Heart right ventricle (tissue), 16 donors: ENCODE data around the gene ATXN1. TPM values are rescaled to one million over a fixed set of nuclear protein-coding genes. Genes with fewer than 3 reads are reported as not detected.

Experiments used
- ATAC-seq, 8 donors: fragments of 200-7000 bp; cut with Tn5 transposase; one replicate each; pipeline ENCODE4 v1.9.1; 2020; ENCODE audit warnings: mild to moderate bottlenecking in 8 of 8, moderate library complexity in 8 of 8, moderate number of reproducible peaks in 1 of 8
- DNase-seq, 2 donors: peaks; one replicate each; pipeline ENCODE4 v3.0.0-alpha.2; 2020
- H3K27ac ChIP-seq, 10 donors: fragments of 200-600 bp; sonication (generic) in 2 of 10; one replicate each; pipeline versions ENCODE4 v1.5.0 to v1.8.0; 2020 to 2022; ENCODE audit warnings: mild to moderate bottlenecking in 3 of 10
- H3K27me3 ChIP-seq, 7 donors: fragments of 200-600 bp; one replicate each; pipeline ENCODE4 v1.8.0; 2021 to 2022; ENCODE audit warnings: mild to moderate bottlenecking in 2 of 7
- H3K36me3 ChIP-seq, 9 donors: fragments of 200-600 bp; sonication (generic) in 1 of 9; one replicate each; pipeline versions ENCODE4 v1.5.0 to v1.8.0; 2020 to 2022; ENCODE audit warnings: mild to moderate bottlenecking in 2 of 9
- H3K4me1 ChIP-seq, 9 donors: fragments of 200-600 bp; sonication (generic) in 1 of 9; one replicate each; pipeline versions ENCODE4 v1.5.0 to v1.8.0; 2020 to 2022; ENCODE audit warnings: mild to moderate bottlenecking in 4 of 9
- H3K4me3 ChIP-seq, 10 donors: fragments of 200-600 bp; sonication (generic) in 2 of 10; one replicate each; pipeline versions ENCODE4 v1.5.0 to v1.8.0; 2020 to 2022; ENCODE audit warnings: mild to moderate bottlenecking in 7 of 10, moderate library complexity in 2 of 10
- H3K9me3 ChIP-seq, 11 donors: fragments of 200-600 bp in 10 of 11; sonication (generic) in 2 of 11; one replicate each; pipeline versions ENCODE4 v1.5.0 to v1.8.0; 2013 to 2022; ENCODE audit warnings: mild to moderate bottlenecking in 2 of 11, control low read depth in 1 of 11, moderate library complexity in 1 of 11
- WGBS, 2 donors: extraction: QIAGEN DNeasy Blood & Tissue Kit; methylation state at CpG; one replicate each; pipeline ENCODE4 v1.1.7; 2013; ENCODE audit warnings: inconsistent platforms in 1 of 2; 5-methylcytosine and 5-hydroxymethylcytosine counted together
- intact Hi-C, 10 donors: fragments of 100-400 bp; cut with DNase I; formaldehyde crosslinking; loops; one replicate each; pipeline versions ENCODE4 v1.11.1 to v1.14.2; 2022
- polyA plus RNA-seq, 2 donors: library from polyadenylated mRNA; stranded (reverse); fragments of 200-250 nt; gene quantifications; one replicate each; pipeline ENCODE4 v1.2.3, GENCODE V29; 2013
- total RNA-seq, 10 donors: library from RNA; stranded (reverse); fragmentation: NEBNext Ultra II Directional in 3 of 10; extraction: Animal tissue kit (Norgen Biotek cat#: 25700) in 3 of 10; gene quantifications; one replicate each; pipeline versions ENCODE4 v1.2.1 to v1.2.4, GENCODE V29; 2021 to 2023
- TF ChIP-seq, protein P1 (sequence below), 9 donors: fragments of 200-600 bp; sonication (generic) in 2 of 9; IDR thresholded peaks; one replicate each; pipeline versions ENCODE4 v1.5.0 to v1.8.0; 2021 to 2022; ENCODE audit warnings: antibody characterized with exemption in 9 of 9, mild to moderate bottlenecking in 5 of 9, moderate library complexity in 1 of 9
- donor health status: Arrhythmogenic right ventricular cardiomyopathy.
- donor health status: ischemic (EF 13 %, LVEDD 7.1; RV severe dilation, severe dysfunction).
- donor health status: healthy with polysubstance abuse.
- donor health status: DM: no; HTN: yes; CAD: no.
- donor health status: DM: no; HTN: no; CAD: no.
- donor health status: ischemic (EF 25% LVEDD 6.9; RV normal size, moderate dysfunction).
- donor health status: ischemic (EF 25% LVEDD 5.7; RV mildly dilated, moderate dysfunction).
- donor health status: healthy.
- donor health status: DM: yes; HTN: yes; CAD: no.
- donor health status: Ischemic cardiomyopathy.
- donor health status: ischemic (EF 35%, LVEDD 5.7; RV mildly dilated, moderate dysfunction).
- donor health status: nonischemic (EF 11% LVEDD 7.7; RV severe dilation, severe dysfunction).
- donor health status: DM: yes; HTN: yes; CAD: no.
- donor health status: PGD.
- donor health status: ischemic (EF 29% LVEDD 5.4; RV normal size, mild dysfunction).
- donor health status: nonischemic (EF 23%, LVEDD 6.1; RV moderate dilation, normal function).

The ATXN1 gene
- total and polyA plus RNA-seq, 12 donors = 4.1 to 46.5 (median 40.3) TPM

DNA sequence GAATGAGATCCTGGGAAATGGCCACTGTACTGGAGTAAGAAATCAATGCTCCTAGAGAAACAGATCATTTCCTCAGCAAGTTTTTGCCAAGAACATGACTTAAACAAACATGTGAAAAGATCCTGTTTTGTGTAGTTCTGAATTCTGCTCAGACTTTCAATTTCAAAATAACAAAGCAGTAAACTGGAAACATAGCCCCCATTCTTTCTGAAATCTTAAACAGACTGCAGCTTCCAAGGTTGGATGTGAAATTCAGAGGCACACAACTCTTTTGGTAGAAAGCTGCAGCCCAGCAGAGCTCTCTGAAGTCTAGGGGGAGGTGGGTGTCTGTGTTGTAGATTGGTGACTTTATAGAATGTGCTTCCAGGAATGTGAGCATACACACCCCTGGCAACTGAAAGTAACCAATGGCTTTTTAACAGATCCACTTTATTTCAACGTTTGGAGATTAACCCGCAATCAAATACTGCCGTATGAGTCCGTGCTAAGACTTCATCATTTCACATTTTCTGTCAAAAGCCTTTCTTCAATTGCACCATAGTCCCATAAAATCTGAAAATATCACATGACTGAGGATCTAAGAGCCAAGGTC, 86.4 kb downstream of the ATXN1 start:
- DNase-seq = no peak
- no peaks in the 10 kb centered on the region for H3K27me3 ChIP-seq
- TF ChIP-seq, protein P1, sequence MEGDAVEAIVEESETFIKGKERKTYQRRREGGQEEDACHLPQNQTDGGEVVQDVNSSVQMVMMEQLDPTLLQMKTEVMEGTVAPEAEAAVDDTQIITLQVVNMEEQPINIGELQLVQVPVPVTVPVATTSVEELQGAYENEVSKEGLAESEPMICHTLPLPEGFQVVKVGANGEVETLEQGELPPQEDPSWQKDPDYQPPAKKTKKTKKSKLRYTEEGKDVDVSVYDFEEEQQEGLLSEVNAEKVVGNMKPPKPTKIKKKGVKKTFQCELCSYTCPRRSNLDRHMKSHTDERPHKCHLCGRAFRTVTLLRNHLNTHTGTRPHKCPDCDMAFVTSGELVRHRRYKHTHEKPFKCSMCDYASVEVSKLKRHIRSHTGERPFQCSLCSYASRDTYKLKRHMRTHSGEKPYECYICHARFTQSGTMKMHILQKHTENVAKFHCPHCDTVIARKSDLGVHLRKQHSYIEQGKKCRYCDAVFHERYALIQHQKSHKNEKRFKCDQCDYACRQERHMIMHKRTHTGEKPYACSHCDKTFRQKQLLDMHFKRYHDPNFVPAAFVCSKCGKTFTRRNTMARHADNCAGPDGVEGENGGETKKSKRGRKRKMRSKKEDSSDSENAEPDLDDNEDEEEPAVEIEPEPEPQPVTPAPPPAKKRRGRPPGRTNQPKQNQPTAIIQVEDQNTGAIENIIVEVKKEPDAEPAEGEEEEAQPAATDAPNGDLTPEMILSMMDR (IDR thresholded peaks at IDR 0.05) = no peak
- no peaks in the 10 kb centered on the region for H3K36me3 ChIP-seq
- no peak overlapping the region for H3K4me3 ChIP-seq
- peak in 1 of 8 donors; percentile 13 for ATAC-seq
- intact Hi-C loops = loop anchor here in 2 of 10 donors (5.0 kb wide), 1 partner anchor 87 kb away; the partner anchor contains the start of gene ATXN1 (in 2 of the 2)
- WGBS, 2 donors = 66 to 71% methylated on average over 4 of the region's 4 CpGs
- H3K4me1 ChIP-seq = peaks cover 3 to 69% (median 53%) of the 10 kb centered on the region in 9 donors
- H3K27ac ChIP-seq = peak overlapping the region in 1 of 10 donors; percentile 55
- no peaks in the 10 kb centered on the region for H3K9me3 ChIP-seq

DNA sequence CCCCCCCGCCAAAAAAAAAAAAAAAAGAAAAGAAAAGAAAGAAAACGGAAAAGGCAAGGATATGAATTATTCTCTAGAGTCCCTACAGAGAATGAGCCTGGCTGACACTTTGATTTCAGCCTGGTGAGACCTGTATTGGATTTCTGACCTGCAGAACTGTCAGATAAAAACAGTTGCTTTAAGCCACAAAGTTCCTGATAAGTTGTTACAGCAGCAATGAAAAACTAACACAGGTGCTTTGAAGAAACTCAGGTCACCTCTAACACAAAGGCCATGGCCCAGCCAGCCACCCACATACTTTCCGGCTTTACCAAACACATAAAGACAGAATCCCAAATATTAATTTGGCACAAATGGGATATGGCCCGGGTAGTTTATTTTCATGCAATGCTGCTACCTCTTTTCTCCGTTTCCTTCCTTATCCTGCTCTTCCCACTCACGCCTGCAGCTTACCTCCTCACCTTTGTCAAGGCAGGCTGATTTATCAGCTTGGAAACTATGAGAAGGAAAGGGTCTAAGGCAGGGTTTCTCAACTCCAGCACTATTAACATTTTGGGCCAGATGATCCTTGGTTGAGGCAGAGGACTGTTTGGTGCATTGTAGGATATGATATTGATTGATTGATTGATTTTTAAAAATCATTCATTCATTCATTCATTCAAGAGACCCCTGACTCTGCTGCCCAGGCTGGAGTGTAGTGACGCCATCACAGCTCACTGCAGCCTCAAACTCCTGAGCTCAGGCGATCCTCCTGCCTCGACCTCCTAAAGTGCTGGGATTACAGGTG, 88.1 kb downstream of the ATXN1 start:
- Histone ChIP-seq H3K9me3 (no peaks in the 10 kb centered on the region), H3K4me1 (peaks cover 4 to 86% (median 61%) of the 10 kb centered on the region in 9 donors), H3K4me3 (no peak overlapping the region), H3K27me3 (no peaks in the 10 kb centered on the region), H3K36me3 (no peaks in the 10 kb centered on the region), H3K27ac (no peak overlapping the region)
- intact Hi-C loops = loop anchor here in 1 of 10 donors (5.0 kb wide), 1 partner anchor 89 kb away; the partner anchor contains the start of gene ATXN1
- TF ChIP-seq, protein P1 (IDR thresholded peaks at IDR 0.05) = no peak
- ATAC-seq (no peak), DNase-seq (no peak)
- WGBS, 2 donors = 91 to 92% methylated on average over 9 of the region's 9 CpGs

DNA sequence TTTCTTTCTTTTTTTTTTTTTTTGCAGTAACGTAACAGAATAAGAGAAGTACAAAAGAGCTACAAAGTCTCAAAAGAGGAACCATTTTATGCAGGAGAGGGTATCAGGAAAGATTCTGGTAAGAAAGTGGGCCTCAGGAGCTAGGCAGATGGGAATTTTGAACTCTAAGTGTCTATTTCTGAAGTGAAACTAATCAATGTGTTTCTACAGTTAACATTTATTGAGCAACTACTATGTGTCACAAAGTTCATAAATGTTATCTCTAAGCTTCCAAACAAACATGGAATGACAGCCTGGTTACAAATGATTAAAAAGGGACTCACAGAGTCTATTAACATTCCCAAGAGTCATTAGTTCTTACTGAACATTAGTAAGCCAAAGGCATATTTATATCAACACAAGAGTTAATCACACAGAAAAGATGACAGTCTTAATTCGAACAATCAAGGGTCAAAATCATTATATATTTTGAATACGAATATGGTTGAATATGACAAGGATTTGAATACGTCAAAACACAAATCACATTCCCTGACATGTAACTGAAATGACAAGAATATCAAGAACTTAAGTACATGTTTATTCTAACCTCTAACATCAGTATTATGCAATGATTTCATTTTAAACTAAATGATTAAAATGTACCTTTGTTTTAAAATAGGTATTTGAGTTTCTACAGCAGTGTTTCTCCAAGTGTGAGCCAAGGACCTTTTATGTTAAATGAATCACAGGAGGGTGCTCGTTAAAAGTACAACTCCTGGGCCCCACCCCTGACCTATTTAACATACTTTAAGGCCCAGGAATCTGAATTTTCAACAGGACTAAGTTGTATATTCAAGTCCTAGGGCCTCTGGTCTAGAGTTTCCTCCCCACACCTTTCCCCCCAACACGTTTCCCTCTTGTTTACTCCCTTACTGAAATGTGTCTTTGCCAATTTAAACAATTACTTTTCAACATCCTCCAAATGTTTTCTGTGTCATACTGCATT, 89.7 kb downstream of the ATXN1 start:
- H3K36me3 ChIP-seq = no peaks in the 10 kb centered on the region
- ATAC-seq = no peak
- H3K4me3 ChIP-seq = no peak overlapping the region
- TF ChIP-seq, protein P1 (IDR thresholded peaks at IDR 0.05) = no peak
- H3K27ac ChIP-seq = peak overlapping the region in 1 of 10 donors; percentile 79
- H3K27me3 ChIP-seq = no peaks in the 10 kb centered on the region
- intact Hi-C loops = loop anchor here in 1 of 10 donors (5.0 kb wide), 1 partner anchor 91 kb away; the partner anchor contains the start of gene ATXN1
- peaks cover 4 to 86% (median 57%) of the 10 kb centered on the region in 9 donors for H3K4me1 ChIP-seq
- 78 to 81% methylated on average over 6 of the region's 6 CpGs for WGBS, 2 donors
- no peak for DNase-seq
- no peaks in the 10 kb centered on the region for H3K9me3 ChIP-seq
